ENCODE data around the gene ATRIP. TPM values are rescaled to one million over a fixed set of nuclear protein-coding genes. Genes with fewer than 3 reads are reported as not detected.

ATRIP gene
- total RNA-seq, 4 donors from 2014 or later: 5.6 to 14.1 (median 9.3) TPM

GRCh38 chr3:48432411-48433371, 13.8 kb upstream of the ATRIP start:
- no peak for TF ChIP-seq CTCF (IDR thresholded peaks at IDR 0.05)
- no peak for TF ChIP-seq POLR2A (IDR thresholded peaks at IDR 0.05)
- DNase-seq (ENCODE audit: low spot score in 2 of 2): peak in 1 of 2 donors; percentile 45
- WGBS, 2 donors: 50 to 51% methylated on average over 16 of the region's 16 CpGs
- no peak overlapping the region for H3K4me3 ChIP-seq (ENCODE audit: low read depth, poor library complexity, severe bottlenecking)
- intact Hi-C loops (cut with DNase I; ENCODE audit: low total_unique reads): no loop called here

GRCh38 chr3:48433472-48434118, 12.9 kb upstream of the ATRIP start:
- WGBS, 2 donors: 40 to 49% methylated on average over 10 to 12 of the region's 12 CpGs
- TF ChIP-seq CTCF (IDR thresholded peaks at IDR 0.05) (no peak), POLR2A (IDR thresholded peaks at IDR 0.05) (no peak)
- DNase-seq (ENCODE audit: low spot score in 2 of 2): peak; percentile 80 to 87
- intact Hi-C loops (cut with DNase I; ENCODE audit: low total_unique reads): loop anchor here (2.0 kb wide), 1 partner anchor 161 kb away; no protein-coding TSS in a partner anchor
- H3K4me3 ChIP-seq (ENCODE audit: low read depth, poor library complexity, severe bottlenecking): no peak overlapping the region

GRCh38 chr3:48434591-48435222, 11.8 kb upstream of the ATRIP start:
- intact Hi-C loops (cut with DNase I; ENCODE audit: low total_unique reads): loop anchor here (2.0 kb wide), 1 partner anchor 162 kb away; no protein-coding TSS in a partner anchor
- TF ChIP-seq CTCF (IDR thresholded peaks at IDR 0.05) (no peak), POLR2A (IDR thresholded peaks at IDR 0.05) (no peak)
- no peak overlapping the region for H3K4me3 ChIP-seq (ENCODE audit: low read depth, poor library complexity, severe bottlenecking)
- WGBS, 2 donors: 43 to 47% methylated on average over 10 to 12 of the region's 15 CpGs
- DNase-seq (ENCODE audit: low spot score in 2 of 2): peak in 1 of 2 donors; percentile 86

- DNase-seq (ENCODE audit: low spot score in 2 of 2): no peak
- intact Hi-C loops (cut with DNase I; ENCODE audit: low total_unique reads): loop anchor here (2.0 kb wide), 1 partner anchor 162 kb away; no protein-coding TSS in a partner anchor
- H3K4me3 ChIP-seq (ENCODE audit: low read depth, poor library complexity, severe bottlenecking): no peak overlapping the region
- WGBS, 2 donors: 79 to 84% methylated on average over 4 of the region's 4 CpGs
- TF ChIP-seq POLR2A (IDR thresholded peaks at IDR 0.05) (no peak), CTCF (IDR thresholded peaks at IDR 0.05) (no peak)
These were observed 11.3 kb upstream of the ATRIP start for GRCh38 chr3:48435223-48435595.

- no peak overlapping the region for H3K4me3 ChIP-seq (ENCODE audit: low read depth, poor library complexity, severe bottlenecking)
- intact Hi-C loops (cut with DNase I; ENCODE audit: low total_unique reads): loop anchor here (2.0 kb wide), 2 partner anchors 35 to 163 kb away; no protein-coding TSS in a partner anchor
- no peak for TF ChIP-seq POLR2A (IDR thresholded peaks at IDR 0.05)
- peak in 1 of 3 donors; percentile 99 for TF ChIP-seq CTCF (IDR thresholded peaks at IDR 0.05)
- DNase-seq (ENCODE audit: low spot score in 2 of 2): peak; percentile 91 to 97
- 34 to 37% methylated on average over 7 of the region's 7 CpGs for WGBS, 2 donors
These were observed 10.6 kb upstream of the ATRIP start for GRCh38 chr3:48435774-48436476.

Data from lower leg skin (tissue), 4 donors.